ENCODE data around the gene EPHA4.

DNA sequence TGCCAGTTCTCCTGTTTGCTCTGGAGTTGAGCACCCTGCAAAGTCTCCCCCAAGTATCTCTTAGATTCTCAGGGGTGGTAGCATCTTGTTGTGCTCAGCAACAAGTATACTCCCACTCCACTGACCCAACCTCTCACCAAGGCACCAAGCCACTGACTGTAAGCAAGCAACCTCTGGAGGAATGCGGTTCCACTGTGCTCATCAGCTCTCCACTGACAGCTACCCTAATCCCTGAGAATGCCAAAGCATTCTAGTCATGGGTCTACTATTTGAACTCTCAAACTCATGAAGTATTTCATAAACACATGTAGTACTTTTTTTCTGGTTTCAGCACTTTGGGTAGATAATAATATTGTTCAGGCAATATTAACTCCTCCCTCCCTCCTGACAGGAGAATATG lies 170.0 kb downstream of the EPHA4 start:
- TF ChIP-seq CREB1 (IDR thresholded peaks at IDR 0.05; ENCODE audit: low read depth) (no peak), EP300 (IDR thresholded peaks at IDR 0.05; ENCODE audit: borderline replicate concordance) (no peak), NFIC (IDR thresholded peaks at IDR 0.05) (no peak), TAF1 (IDR thresholded peaks at IDR 0.05; ENCODE audit: low read depth) (no peak)
- TF ChIP-seq, protein P1, sequence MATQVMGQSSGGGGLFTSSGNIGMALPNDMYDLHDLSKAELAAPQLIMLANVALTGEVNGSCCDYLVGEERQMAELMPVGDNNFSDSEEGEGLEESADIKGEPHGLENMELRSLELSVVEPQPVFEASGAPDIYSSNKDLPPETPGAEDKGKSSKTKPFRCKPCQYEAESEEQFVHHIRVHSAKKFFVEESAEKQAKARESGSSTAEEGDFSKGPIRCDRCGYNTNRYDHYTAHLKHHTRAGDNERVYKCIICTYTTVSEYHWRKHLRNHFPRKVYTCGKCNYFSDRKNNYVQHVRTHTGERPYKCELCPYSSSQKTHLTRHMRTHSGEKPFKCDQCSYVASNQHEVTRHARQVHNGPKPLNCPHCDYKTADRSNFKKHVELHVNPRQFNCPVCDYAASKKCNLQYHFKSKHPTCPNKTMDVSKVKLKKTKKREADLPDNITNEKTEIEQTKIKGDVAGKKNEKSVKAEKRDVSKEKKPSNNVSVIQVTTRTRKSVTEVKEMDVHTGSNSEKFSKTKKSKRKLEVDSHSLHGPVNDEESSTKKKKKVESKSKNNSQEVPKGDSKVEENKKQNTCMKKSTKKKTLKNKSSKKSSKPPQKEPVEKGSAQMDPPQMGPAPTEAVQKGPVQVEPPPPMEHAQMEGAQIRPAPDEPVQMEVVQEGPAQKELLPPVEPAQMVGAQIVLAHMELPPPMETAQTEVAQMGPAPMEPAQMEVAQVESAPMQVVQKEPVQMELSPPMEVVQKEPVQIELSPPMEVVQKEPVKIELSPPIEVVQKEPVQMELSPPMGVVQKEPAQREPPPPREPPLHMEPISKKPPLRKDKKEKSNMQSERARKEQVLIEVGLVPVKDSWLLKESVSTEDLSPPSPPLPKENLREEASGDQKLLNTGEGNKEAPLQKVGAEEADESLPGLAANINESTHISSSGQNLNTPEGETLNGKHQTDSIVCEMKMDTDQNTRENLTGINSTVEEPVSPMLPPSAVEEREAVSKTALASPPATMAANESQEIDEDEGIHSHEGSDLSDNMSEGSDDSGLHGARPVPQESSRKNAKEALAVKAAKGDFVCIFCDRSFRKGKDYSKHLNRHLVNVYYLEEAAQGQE (IDR thresholded peaks at IDR 0.05; ENCODE audit: low read depth), result no peak
- TF ChIP-seq, protein P2, sequence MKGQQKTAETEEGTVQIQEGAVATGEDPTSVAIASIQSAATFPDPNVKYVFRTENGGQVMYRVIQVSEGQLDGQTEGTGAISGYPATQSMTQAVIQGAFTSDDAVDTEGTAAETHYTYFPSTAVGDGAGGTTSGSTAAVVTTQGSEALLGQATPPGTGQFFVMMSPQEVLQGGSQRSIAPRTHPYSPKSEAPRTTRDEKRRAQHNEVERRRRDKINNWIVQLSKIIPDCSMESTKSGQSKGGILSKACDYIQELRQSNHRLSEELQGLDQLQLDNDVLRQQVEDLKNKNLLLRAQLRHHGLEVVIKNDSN (IDR thresholded peaks at IDR 0.05), result no peak
- TF ChIP-seq, protein P3, sequence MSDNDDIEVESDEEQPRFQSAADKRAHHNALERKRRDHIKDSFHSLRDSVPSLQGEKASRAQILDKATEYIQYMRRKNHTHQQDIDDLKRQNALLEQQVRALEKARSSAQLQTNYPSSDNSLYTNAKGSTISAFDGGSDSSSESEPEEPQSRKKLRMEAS (IDR thresholded peaks at IDR 0.05), result no peak
